Suprapubic skin (tissue), 4 donors: Measurements from ENCODE around the gene BHLHA15. TPM values are rescaled to one million over a fixed set of nuclear protein-coding genes. Genes with fewer than 3 reads are reported as not detected.
A peak's percentile ranks its signal among the peaks of the same experiment; 100 is the strongest.

Experiments used
- DNase-seq, 2 donors: peaks; one replicate each; pipeline ENCODE4 v3.0.0-alpha.2; 2019; ENCODE audit warnings: low spot score in 2 of 2
- H3K27ac ChIP-seq: fragments of 200-600 bp; sonication (generic); one replicate; pipeline ENCODE4 v1.5.1; 2019
- H3K27me3 ChIP-seq: fragments of 200-600 bp; sonication (generic); one replicate; pipeline ENCODE4 v1.5.1; 2019
- H3K36me3 ChIP-seq: fragments of 200-600 bp; sonication (generic); one replicate; pipeline ENCODE4 v1.5.1; 2019
- H3K4me1 ChIP-seq: fragments of 200-600 bp; sonication (generic); one replicate; pipeline ENCODE4 v1.5.1; 2019
- H3K4me3 ChIP-seq: fragments of 200-600 bp; sonication (generic); one replicate; pipeline ENCODE4 v1.5.1; 2019; ENCODE audit warnings: mild to moderate bottlenecking
- H3K9me3 ChIP-seq: fragments of 200-600 bp; sonication (generic); one replicate; pipeline ENCODE4 v1.5.1; 2019
- CTCF ChIP-seq, 2 donors: fragments of 200-600 bp in 1 of 2; fragments of 450-650 bp in 1 of 2; sonication (generic) in 1 of 2; IDR thresholded peaks; one replicate each; pipeline ENCODE4 v1.5.1; 2016 to 2019; ENCODE audit warnings: antibody characterized with exemption in 2 of 2, mild to moderate bottlenecking in 1 of 2, moderate library complexity in 1 of 2
- EP300 ChIP-seq: sonication (generic); formaldehyde crosslinking; IDR thresholded peaks from one replicate; pipeline ENCODE4 v1.6.1; 2017; ENCODE audit warnings: antibody characterized with exemption
- POLR2A ChIP-seq, 2 donors: fragments of 450-650 bp; IDR thresholded peaks; one replicate each; pipeline ENCODE4 v1.6.1; 2017; ENCODE audit warnings: antibody characterized with exemption in 2 of 2, mild to moderate bottlenecking in 2 of 2, moderate library complexity in 2 of 2
- POLR2AphosphoS5 ChIP-seq, 3 donors: sonication (generic); formaldehyde crosslinking; IDR thresholded peaks; one replicate each; pipeline ENCODE4 v1.6.1; 2017; ENCODE audit warnings: antibody characterized with exemption in 3 of 3
- WGBS: methylation state at CpG from one replicate; pipeline ENCODE4 v1.1.5; 2018; 5-methylcytosine and 5-hydroxymethylcytosine counted together
- total RNA-seq, 4 donors: library from RNA; depleted of rRNA; stranded (reverse); fragments of >200 nt; gene quantifications; one replicate each; pipeline ENCODE4 v1.1.0, GENCODE V29; 2016

The BHLHA15 gene
- total RNA-seq, 4 donors from 2014 or later, result 1.2 to 7.8 (median 4.4) TPM

GRCh38 chr7:98191668-98192431 is 19.4 kb upstream of the BHLHA15 start:
- no peak overlapping the region for H3K4me3 ChIP-seq
- no peaks in the 10 kb centered on the region for H3K27me3 ChIP-seq
- WGBS, result 96% methylated on average over 32 of the region's 32 CpGs
- H3K9me3 ChIP-seq, result no peaks in the 10 kb centered on the region
- TF ChIP-seq CTCF (IDR thresholded peaks at IDR 0.05) (no peak), EP300 (no peak)
- H3K4me1 ChIP-seq, result no peaks in the 10 kb centered on the region
- peaks cover 75% of the 10 kb centered on the region for H3K36me3 ChIP-seq
- DNase-seq, result peak in 1 of 2 donors; percentile 74
- H3K27ac ChIP-seq, result no peak overlapping the region

GRCh38 chr7:98192781-98193457 is 18.3 kb upstream of the BHLHA15 start:
- TF ChIP-seq POLR2A (IDR thresholded peaks at IDR 0.05) (no peak), EP300 (no peak), POLR2AphosphoS5 (IDR thresholded peaks at IDR 0.05) (no peak), CTCF (IDR thresholded peaks at IDR 0.05) (no peak)
- H3K27me3 ChIP-seq, result no peaks in the 10 kb centered on the region
- peak in 1 of 2 donors; percentile 49 for DNase-seq
- H3K9me3 ChIP-seq, result no peaks in the 10 kb centered on the region
- WGBS, result 94% methylated on average over 21 of the region's 22 CpGs
- H3K36me3 ChIP-seq, result peaks cover 80% of the 10 kb centered on the region
- H3K4me1 ChIP-seq, result no peaks in the 10 kb centered on the region
- no peak overlapping the region for H3K4me3 ChIP-seq
- no peak overlapping the region for H3K27ac ChIP-seq

- Histone ChIP-seq H3K4me1 (no peaks in the 10 kb centered on the region), H3K9me3 (no peaks in the 10 kb centered on the region), H3K4me3 (no peak overlapping the region), H3K27ac (no peak overlapping the region), H3K36me3 (peaks cover 84% of the 10 kb centered on the region), H3K27me3 (no peaks in the 10 kb centered on the region)
- no peak for TF ChIP-seq EP300
- no peak for TF ChIP-seq POLR2AphosphoS5 (IDR thresholded peaks at IDR 0.05)
- TF ChIP-seq POLR2A (IDR thresholded peaks at IDR 0.05), result no peak
- no peak for TF ChIP-seq CTCF (IDR thresholded peaks at IDR 0.05)
- peak in 1 of 2 donors; percentile 70 for DNase-seq
- WGBS, result 97% methylated on average over 25 of the region's 37 CpGs
These were observed 17.6 kb upstream of the BHLHA15 start for GRCh38 chr7:98193474-98194180.

GRCh38 chr7:98194186-98194585 is 17.1 kb upstream of the BHLHA15 start:
- WGBS, result 97% methylated on average over 28 of the region's 28 CpGs
- Histone ChIP-seq H3K27me3 (no peaks in the 10 kb centered on the region), H3K4me1 (no peaks in the 10 kb centered on the region), H3K9me3 (no peaks in the 10 kb centered on the region), H3K4me3 (no peak overlapping the region), H3K27ac (no peak overlapping the region), H3K36me3 (peaks cover 80% of the 10 kb centered on the region)
- TF ChIP-seq POLR2A (IDR thresholded peaks at IDR 0.05) (no peak), EP300 (no peak), CTCF (IDR thresholded peaks at IDR 0.05) (no peak), POLR2AphosphoS5 (IDR thresholded peaks at IDR 0.05) (no peak)
- peak in 1 of 2 donors; percentile 74 for DNase-seq
